A673 (cell line): ENCODE measurements around the gene ITFG1. TPM values are rescaled to one million over a fixed set of nuclear protein-coding genes. Genes with fewer than 3 reads are reported as not detected.

Experiments used
- BruUV-seq: library from RNA; stranded (reverse); fragments of 400-500 nt; replicated peaks from 2 replicates; lab custom pipeline; 2021; lab: Mats Ljungman, UMichigan
- CTCF ChIA-PET: fragments of 300-600 bp; sonication (Branson Sonifier 250); formaldehyde crosslinking; loops from one replicate; lab custom pipeline; 2022; ENCODE audit warnings: antibody characterized with exemption; lab: Charles Lee
- POLR2A ChIA-PET: fragments of 300-600 bp; sonication (Branson Sonifier 250); formaldehyde crosslinking; loops from one replicate; lab custom pipeline; 2022; ENCODE audit warnings: antibody characterized with exemption; ENCODE audit not compliant: low non-redundant PET; lab: Charles Lee
- DNase-seq: peaks from one replicate; pipeline ENCODE4 v3.0.0-alpha.2; 2015; ENCODE audit warnings: low spot score
- H3K27ac ChIP-seq: fragments of 200-600 bp; sonication (generic); 2 replicates; pipeline ENCODE4 v1.5.1; 2016; ENCODE audit warnings: mixed run types, low read depth, mild to moderate bottlenecking, mixed read lengths, antibody characterized with exemption, low read length; ENCODE audit not compliant: poor library complexity, severe bottlenecking
- H3K27me3 ChIP-seq: fragments of 200-600 bp; sonication (generic); replicated peaks from 2 replicates; pipeline ENCODE4 v1.6.1; 2017; ENCODE audit warnings: mixed run types, low read depth, mild to moderate bottlenecking, mixed read lengths, antibody characterized with exemption, low read length; ENCODE audit not compliant: insufficient read depth, poor library complexity
- H3K36me3 ChIP-seq: fragments of 200-600 bp; sonication (generic); 2 replicates; pipeline ENCODE4 v1.6.1; 2016; ENCODE audit warnings: mixed run types, mild to moderate bottlenecking, mixed read lengths, antibody characterized with exemption, low read length; ENCODE audit not compliant: insufficient read depth, poor library complexity, severe bottlenecking
- H3K4me1 ChIP-seq: fragments of 200-600 bp; sonication (generic); 2 replicates; pipeline ENCODE4 v1.6.1; 2017; ENCODE audit warnings: mixed run types, mild to moderate bottlenecking, mixed read lengths, antibody characterized with exemption, low read length; ENCODE audit not compliant: insufficient read depth, poor library complexity, severe bottlenecking
- H3K4me3 ChIP-seq: fragments of 200-600 bp; sonication (generic); 2 replicates; pipeline ENCODE4 v1.5.1; 2016; ENCODE audit warnings: low read depth, mixed run types, mild to moderate bottlenecking, mixed read lengths, low read length; ENCODE audit not compliant: poor library complexity, severe bottlenecking
- H3K9me3 ChIP-seq: fragments of 200-600 bp; sonication (generic); 2 replicates; pipeline ENCODE4 v1.6.1; 2016; ENCODE audit warnings: mixed run types, low read depth, mild to moderate bottlenecking, mixed read lengths, antibody characterized with exemption, low read length; ENCODE audit not compliant: poor library complexity, severe bottlenecking
- EZH2 ChIP-seq: fragments of 200-600 bp; sonication (generic); IDR thresholded peaks from 2 replicates; pipeline ENCODE4 v1.6.1; 2017; ENCODE audit warnings: borderline replicate concordance, low read depth, mild to moderate bottlenecking, mixed read lengths, antibody characterized with exemption, low read length; ENCODE audit not compliant: poor library complexity, severe bottlenecking
- intact Hi-C: fragments of 100-400 bp; cut with micrococcal nuclease; formaldehyde crosslinking; loops from one replicate; pipeline ENCODE4 v1.10.0; 2022; ENCODE audit not compliant: unreplicated experiment
- total RNA-seq: library from RNA; stranded (reverse); gene quantifications from 2 replicates; pipeline ENCODE4 v1.2.3, GENCODE V29; 2021
- TF ChIP-seq, protein P1 (sequence below): fragments of 300-800, 200-600 bp; sonication (generic); conservative IDR thresholded peaks from 2 replicates; pipeline ENCODE4 v1.5.1; 2017; ENCODE audit warnings: low read depth, mild to moderate bottlenecking, antibody characterized with exemption, low read length, moderate library complexity, mixed read lengths

The ITFG1 gene
- total RNA-seq, 1 experiment from 2014 or later, result 40.1 TPM

- H3K4me3 ChIP-seq, result peak overlapping the region; percentile 78
- ChIA-PET CTCF (no interaction called here), POLR2A (interaction anchor here (0.7 kb wide), 1 partner anchor 10 kb away, joined by 4 read pairs; no protein-coding TSS in a partner anchor)
- DNase-seq, result no peak
- no peaks in the 10 kb centered on the region for H3K9me3 ChIP-seq
- peak overlapping the region; percentile 97 for H3K27ac ChIP-seq
- BruUV-seq, result no TSS peak
- H3K27me3 ChIP-seq, result no peaks in the 10 kb centered on the region
- peaks cover 5% of the 10 kb centered on the region for H3K36me3 ChIP-seq
- H3K4me1 ChIP-seq, result peaks cover 24% of the 10 kb centered on the region
- TF ChIP-seq EZH2, result no peak
- TF ChIP-seq, protein P1, sequence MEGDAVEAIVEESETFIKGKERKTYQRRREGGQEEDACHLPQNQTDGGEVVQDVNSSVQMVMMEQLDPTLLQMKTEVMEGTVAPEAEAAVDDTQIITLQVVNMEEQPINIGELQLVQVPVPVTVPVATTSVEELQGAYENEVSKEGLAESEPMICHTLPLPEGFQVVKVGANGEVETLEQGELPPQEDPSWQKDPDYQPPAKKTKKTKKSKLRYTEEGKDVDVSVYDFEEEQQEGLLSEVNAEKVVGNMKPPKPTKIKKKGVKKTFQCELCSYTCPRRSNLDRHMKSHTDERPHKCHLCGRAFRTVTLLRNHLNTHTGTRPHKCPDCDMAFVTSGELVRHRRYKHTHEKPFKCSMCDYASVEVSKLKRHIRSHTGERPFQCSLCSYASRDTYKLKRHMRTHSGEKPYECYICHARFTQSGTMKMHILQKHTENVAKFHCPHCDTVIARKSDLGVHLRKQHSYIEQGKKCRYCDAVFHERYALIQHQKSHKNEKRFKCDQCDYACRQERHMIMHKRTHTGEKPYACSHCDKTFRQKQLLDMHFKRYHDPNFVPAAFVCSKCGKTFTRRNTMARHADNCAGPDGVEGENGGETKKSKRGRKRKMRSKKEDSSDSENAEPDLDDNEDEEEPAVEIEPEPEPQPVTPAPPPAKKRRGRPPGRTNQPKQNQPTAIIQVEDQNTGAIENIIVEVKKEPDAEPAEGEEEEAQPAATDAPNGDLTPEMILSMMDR, result no peak
- intact Hi-C loops, result loop anchor here (10.0 kb wide), 1 partner anchor 316 kb away; the partner anchor contains the start of gene NETO2
These were observed 528 bp downstream of the ITFG1 start for GRCh38 chr16:47460359-47460710.

DNA sequence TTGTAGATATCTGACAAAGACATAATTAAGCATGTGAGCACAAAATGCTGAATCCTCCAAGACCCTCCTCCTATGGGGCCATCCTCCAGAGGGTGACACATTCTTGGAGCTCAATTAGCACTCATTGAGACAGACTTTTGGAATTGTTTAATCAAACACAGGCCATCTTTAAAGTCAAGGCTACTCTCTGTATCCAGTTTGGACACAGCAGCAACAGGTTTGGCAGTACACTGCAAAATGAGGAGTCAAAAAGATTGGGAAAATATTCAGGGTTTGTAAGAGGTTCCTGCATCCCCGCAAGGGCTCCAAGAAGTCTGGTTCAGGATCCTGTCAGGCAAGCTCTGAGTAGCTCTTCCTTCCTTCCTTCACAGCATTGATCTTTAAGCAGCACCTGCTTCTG lies 1.3 kb downstream of the ITFG1 start:
- Histone ChIP-seq H3K27ac (peak overlapping the region; percentile 97), H3K27me3 (no peaks in the 10 kb centered on the region), H3K36me3 (peaks cover 5% of the 10 kb centered on the region), H3K9me3 (no peaks in the 10 kb centered on the region), H3K4me3 (peak overlapping the region; percentile 78), H3K4me1 (peaks cover 24% of the 10 kb centered on the region)
- BruUV-seq, result no TSS peak
- CTCF ChIA-PET, result no interaction called here
- intact Hi-C loops, result loop anchor here (10.0 kb wide), 1 partner anchor 315 kb away; the partner anchor contains the start of gene NETO2
- no peak for DNase-seq
- POLR2A ChIA-PET, result interaction anchor here (0.7 kb wide), 1 partner anchor 10 kb away, joined by 4 read pairs; no protein-coding TSS in a partner anchor
- TF ChIP-seq EZH2, result no peak
- TF ChIP-seq, protein P1, result no peak

GRCh38 chr16:47458331-47458730 lies 2.5 kb downstream of the ITFG1 start:
- H3K27me3 ChIP-seq, result no peaks in the 10 kb centered on the region
- no peak overlapping the region for H3K4me3 ChIP-seq
- intact Hi-C loops, result no loop called here
- peaks cover 14% of the 10 kb centered on the region for H3K4me1 ChIP-seq
- TF ChIP-seq EZH2, result no peak
- TF ChIP-seq, protein P1, result no peak
- ChIA-PET CTCF (no interaction called here), POLR2A (no interaction called here)
- no peak for DNase-seq
- BruUV-seq, result no TSS peak
- no peak overlapping the region for H3K27ac ChIP-seq
- peaks cover 12% of the 10 kb centered on the region for H3K36me3 ChIP-seq
- no peaks in the 10 kb centered on the region for H3K9me3 ChIP-seq
